GM23338 (cell line): Measurements from ENCODE around the gene KAZN.

ENCODE experiments used
- EZH2phosphoT487 ChIP-seq: fragments of 200-600 bp; sonication (generic); IDR thresholded peaks from one replicate; pipeline ENCODE4 v1.8.1; 2018; ENCODE audit warnings: antibody characterized with exemption; ENCODE audit not compliant: unreplicated experiment
- TF ChIP-seq, protein P1 (sequence below), 2 experiments: fragments of 200-600 bp in 1 of 2; sonication (generic) in 1 of 2; conservative IDR thresholded peaks; 2 replicates each; pipeline versions ENCODE4 v1.5.1 to v1.6.1; 2016 to 2017; ENCODE audit warnings: antibody characterized with exemption in 2 of 2, low read depth in 2 of 2, mild to moderate bottlenecking in 2 of 2, moderate library complexity in 1 of 2

DNA sequence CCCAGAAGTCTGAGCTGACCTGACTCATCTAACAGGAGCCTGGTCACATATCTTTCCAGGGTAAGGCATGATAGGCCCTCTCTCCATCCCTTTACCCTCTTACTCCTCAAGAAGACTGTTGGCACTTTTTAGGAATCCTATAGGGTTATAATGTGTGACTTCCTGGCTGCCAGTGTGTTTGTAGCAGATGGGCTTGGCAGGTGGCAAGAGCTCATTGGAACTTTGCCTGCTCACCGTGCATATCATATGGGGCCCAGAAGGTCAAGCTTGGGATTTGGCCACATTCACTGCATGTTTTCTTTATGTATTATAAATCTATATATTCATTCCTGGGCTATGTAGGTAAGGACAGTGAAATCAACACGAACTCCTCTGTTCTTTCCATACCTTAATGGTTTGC, 5.2 kb downstream of the KAZN start:
- TF ChIP-seq, protein P1, sequence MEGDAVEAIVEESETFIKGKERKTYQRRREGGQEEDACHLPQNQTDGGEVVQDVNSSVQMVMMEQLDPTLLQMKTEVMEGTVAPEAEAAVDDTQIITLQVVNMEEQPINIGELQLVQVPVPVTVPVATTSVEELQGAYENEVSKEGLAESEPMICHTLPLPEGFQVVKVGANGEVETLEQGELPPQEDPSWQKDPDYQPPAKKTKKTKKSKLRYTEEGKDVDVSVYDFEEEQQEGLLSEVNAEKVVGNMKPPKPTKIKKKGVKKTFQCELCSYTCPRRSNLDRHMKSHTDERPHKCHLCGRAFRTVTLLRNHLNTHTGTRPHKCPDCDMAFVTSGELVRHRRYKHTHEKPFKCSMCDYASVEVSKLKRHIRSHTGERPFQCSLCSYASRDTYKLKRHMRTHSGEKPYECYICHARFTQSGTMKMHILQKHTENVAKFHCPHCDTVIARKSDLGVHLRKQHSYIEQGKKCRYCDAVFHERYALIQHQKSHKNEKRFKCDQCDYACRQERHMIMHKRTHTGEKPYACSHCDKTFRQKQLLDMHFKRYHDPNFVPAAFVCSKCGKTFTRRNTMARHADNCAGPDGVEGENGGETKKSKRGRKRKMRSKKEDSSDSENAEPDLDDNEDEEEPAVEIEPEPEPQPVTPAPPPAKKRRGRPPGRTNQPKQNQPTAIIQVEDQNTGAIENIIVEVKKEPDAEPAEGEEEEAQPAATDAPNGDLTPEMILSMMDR (conservative IDR thresholded peaks at IDR 0.05; ENCODE audit: low read depth in 2 of 2) = no peak
- TF ChIP-seq EZH2phosphoT487 = no peak
